HG02798 (cell line): ENCODE measurements around the gene TAMM41.
"Not testable (repeated sequence)": the region's sequence is repeated elsewhere in the genome, so short reads cannot be mapped to it uniquely, and the experiment has no call there.

Experiments used
- ATAC-seq: cut with Tn5 transposase; IDR thresholded peaks from one replicate; pipeline ENCODE4 v1.9.1; 2021; ENCODE audit warnings: mild to moderate bottlenecking; ENCODE audit not compliant: unreplicated experiment, poor library complexity

Gene TAMM41

GRCh38 chr3:11818033-11818432, 28.7 kb downstream of the TAMM41 start:
- ATAC-seq, result no peak

DNA sequence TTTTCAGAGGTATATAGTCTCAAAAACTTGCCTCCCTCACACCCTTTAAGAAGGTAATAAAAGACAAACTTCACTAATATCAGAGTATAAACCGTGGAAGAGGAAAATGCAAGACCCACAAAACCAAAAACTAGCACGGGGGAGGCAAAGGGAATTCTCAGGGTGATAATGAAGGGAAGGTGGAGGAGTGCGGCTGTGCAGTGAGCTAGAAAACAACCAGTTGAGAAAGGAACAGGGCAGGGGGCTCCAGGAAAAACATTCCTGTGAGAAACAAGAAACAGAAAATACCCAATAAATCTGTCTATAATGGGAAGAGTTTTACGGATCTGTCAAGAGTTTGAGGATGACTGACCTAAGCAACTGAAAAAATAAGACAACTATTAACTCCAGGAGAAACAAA, 31.6 kb downstream of the TAMM41 start:
- no peak for ATAC-seq

DNA sequence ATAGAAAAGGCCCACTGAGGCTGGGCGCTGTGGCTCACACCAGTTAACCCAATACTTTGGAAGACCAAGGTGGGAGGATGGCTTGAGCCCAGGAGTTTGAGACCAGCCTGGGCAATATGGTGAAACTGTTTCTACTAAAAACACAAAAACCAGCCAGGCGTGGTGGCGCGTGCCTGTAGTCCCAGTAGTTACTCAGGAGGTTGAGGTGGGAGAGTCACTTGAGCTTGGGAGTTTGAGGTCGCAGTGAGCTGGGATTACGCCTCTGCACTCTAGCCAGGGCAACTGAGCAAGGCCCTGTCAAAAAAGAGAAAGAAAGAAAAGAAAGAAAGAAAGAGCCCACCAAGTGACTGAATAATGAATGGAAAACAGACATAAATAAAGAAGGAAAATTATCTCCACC, 32.0 kb downstream of the TAMM41 start:
- no peak for ATAC-seq

DNA sequence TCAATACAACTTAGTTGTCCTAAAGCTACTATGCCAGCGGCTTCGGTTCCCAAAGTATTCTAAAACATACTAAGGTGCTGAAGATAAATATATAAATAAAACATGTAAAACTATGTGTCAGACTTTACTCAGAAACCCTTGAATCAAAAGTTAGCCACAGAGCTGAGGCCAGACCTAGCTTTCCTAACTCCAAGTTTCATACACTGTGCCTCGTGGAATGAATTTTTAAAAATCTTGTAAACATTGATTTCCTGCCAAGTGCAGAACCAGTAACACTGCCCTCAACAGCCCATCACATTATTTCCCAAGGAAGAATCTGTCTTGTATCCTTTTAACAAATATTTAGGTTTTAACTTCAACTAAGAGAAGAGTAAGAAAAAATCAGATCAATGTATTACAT, 36.4 kb downstream of the TAMM41 start:
- no peak for ATAC-seq

DNA sequence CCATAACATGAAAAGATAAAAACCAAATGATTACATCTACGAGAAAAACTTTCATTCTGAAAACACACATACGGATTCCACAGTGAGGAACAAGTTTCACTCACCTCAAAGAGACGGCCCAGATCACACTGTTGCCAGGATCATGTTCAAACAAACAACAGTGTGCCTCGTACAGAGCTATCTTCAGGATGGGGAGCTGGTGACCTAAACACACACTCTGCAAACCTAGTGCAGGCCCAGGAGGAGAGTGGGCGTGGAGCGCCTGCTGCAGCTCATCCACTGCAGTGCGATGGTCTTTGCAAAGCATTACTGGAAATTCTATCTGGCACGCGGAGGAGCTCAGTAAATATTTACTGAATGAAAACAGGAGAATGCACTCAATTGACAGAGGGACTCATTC, 38.5 kb downstream of the TAMM41 start:
- no peak for ATAC-seq

- no peak for ATAC-seq
Measured at GRCh38 chr3:11807686-11808085, 39.0 kb downstream of the TAMM41 start.

GRCh38 chr3:11805716-11806115, 41.0 kb downstream of the TAMM41 start:
- ATAC-seq, result no peak

DNA sequence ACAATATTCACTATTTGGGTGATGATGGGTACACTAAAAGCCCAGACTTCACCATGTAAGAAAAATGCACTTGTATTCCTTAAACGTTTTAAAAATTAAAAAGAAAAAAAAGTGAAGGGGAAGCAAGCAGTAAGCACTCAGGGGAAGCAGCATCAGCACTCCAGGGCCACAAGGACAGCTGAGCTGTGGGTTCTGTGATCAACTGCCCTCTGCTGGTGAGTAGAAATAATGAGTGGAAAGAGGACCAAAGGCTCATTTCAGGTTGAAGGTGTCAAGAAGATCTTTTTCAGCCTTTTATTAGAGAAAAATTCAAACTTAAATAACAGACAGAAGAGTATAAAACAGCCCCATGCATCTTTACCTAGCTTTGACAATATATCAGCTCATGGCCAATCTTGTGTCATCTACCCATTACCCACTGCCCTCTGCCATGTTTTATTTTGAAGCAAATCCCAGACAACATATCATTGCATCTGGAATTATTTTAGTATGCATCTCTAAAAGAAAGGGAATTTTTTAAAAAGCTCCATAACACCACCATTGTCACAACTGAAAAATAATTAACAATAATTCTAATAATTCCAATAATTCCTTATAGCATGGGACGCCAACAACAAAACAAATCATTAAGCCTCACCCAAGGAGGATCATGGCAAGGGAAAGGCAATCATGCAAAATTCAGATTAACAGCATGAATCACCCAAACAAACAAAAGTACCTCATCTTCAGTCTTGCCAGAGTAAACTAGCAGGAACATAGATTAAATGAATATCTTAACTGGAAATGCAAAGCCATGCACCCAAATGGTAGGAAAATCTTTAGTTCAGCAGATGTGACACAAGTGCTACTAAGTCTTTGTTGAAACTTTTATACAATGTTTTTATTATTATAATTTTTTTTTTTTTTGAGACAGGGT, 42.5 kb downstream of the TAMM41 start:
- ATAC-seq, result peak; percentile 70

DNA sequence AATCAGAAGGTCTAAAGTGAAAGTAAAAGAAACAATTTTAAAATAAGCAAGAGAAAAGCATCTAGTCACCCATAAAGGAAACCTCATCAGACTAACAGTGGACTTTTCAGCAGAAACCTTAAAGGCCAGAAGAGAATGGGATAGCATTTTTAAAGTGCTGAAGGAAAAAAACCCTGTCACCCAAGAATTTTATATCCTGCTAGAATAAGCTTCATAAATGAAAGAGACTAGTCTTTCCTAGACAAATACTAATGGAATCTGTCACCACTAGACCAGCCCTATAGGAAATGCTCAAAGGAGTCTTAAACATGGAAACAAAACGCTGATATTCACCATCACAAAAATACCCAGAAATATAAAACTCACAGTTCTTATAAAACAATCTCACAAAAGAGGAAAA, 46.9 kb downstream of the TAMM41 start:
- no peak for ATAC-seq

DNA sequence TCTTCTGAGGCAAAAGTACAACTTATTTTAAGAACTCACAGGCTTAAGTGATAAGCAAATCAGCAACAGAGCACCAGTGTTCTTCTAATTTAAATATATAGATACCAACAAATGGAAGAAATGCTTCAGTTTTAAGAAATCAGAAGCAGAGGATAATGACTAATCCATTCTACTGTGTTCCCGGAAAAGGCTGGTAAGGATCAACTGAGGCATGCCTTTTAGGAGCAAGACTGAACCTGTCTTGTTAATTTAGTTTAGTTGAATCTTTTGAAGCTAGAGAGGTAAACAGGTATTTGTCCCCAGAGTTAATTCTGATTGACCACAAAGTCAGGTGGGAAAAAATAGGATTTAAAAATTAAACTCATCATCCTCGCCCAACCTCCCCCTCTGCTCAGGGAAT, 51.8 kb downstream of the TAMM41 start:
- no peak for ATAC-seq

DNA sequence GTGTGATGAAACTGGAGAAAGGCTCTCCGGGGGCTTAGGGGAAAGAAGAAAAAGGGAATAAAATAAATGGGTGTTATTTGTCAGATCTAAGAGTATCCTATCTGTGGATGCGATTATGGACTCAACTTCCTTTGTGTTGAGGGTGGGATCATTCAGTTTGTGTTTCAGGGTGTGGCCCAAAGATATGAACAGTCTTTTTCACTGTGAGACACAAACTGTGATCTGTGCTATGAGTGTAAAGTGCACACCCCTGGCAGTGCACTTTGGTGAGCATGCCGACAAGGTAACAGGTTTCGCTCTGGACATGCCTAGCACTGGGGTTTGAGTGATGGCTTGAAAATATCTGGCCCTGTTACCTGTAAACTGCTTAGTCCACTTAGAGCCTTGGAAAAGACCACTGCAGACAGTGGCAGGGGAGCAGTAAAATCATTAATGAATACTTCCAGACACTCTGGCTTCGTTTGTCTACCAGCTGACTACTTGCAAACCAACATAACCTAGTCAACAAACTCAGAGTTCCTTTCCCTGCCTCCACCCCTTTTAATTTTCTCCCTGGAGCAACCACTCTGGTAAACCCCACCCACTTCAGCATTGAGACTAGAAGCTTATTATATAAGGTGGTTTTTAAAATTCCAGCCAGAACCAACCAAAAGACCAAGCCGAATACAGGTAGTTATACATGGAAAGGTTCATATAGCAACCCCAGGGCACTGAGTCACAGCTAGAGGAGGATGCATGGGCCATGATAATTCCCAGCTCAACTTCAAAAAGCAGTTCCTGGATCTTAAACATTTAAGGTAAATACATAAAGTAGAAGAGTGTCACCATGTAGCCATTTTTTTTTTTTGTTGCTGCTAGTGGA, 55.1 kb downstream of the TAMM41 start:
- ATAC-seq, result no peak

GRCh38 chr3:11789412-11789811, 57.3 kb downstream of the TAMM41 start:
- ATAC-seq, result no peak

DNA sequence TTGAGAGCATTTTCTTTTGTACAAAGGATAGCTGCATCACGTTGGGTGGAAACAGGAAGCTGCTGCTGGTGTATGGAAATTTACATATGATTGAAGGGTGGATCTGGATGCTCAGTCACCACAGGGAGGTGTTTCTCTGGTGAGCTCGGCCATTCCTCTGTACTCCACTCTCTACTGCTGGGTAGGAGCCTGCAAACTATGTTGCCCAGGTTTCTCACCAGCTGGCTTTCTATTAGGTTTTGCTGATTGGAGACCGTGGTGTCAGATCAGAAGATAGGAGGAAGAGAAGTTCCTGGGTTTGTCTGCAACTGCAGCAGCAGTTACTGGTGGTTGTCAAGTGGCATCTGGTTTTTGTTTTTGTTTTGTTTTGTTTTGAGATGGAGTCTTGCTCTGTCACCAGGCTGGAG, 61.7 kb downstream of the TAMM41 start:
- ATAC-seq, result no peak

DNA sequence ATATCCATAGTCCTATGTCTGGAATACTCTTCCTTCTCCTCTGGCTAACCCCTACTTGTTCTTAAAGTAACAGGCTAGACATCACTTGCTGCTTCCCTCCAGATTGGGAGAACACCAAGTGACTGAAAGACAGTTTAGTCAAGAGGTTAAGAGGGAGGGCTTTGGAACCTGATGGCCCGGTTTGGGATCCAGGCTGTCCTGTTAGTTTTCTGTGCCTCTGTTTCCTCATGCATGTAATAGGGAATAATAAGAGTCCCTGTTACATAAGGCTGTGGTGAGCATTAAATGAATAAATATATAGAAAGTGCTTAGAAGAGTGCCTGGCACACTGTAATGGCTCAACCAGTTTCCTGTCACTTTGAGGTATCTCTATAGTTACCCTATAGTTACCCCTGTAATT, 66.3 kb downstream of the TAMM41 start:
- no peak for ATAC-seq

GRCh38 chr3:11779626-11780025, 67.1 kb downstream of the TAMM41 start:
- ATAC-seq, result no peak

GRCh38 chr3:11778248-11778647, 68.4 kb downstream of the TAMM41 start:
- no peak for ATAC-seq

DNA sequence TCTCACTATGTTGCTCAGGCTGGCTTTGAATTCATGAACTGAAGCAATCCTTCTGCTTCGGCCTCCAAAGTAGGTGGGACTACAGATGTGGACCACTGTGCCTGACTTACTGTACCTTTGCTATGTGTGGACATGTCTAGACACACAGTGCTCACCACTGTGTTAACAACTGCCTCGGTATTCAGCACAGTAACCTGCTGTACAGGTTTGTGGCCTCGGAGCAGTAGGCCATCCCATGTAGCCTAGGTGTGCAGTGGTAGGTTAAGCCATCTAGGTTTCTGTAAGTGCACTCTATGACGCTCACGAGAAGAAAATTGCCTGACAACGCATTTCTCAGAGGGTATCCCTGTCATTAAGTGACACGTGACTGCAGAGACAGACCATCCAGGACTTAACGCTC, 70.3 kb downstream of the TAMM41 start:
- no peak for ATAC-seq

DNA sequence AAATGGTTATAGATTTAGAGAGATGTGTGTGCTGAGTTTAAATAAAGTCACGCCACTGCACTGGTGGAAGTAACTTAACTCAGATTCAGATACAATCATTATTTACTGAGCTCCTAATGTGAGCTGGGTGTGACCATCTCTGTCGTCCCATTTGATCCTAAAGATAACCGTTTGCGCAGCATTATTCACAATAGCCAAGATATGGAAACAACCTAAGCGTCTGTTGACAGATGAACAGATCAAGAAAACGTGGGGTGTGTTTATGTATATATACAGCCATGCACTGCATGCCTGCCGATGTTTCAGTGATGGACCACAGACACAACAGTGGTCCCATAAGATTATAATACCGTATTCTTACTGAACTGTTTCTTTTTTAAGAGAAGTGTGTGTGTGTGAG, 71.2 kb downstream of the TAMM41 start:
- ATAC-seq, result no peak

GRCh38 chr3:11774296-11774877, 72.3 kb downstream of the TAMM41 start:
- no peak for ATAC-seq

DNA sequence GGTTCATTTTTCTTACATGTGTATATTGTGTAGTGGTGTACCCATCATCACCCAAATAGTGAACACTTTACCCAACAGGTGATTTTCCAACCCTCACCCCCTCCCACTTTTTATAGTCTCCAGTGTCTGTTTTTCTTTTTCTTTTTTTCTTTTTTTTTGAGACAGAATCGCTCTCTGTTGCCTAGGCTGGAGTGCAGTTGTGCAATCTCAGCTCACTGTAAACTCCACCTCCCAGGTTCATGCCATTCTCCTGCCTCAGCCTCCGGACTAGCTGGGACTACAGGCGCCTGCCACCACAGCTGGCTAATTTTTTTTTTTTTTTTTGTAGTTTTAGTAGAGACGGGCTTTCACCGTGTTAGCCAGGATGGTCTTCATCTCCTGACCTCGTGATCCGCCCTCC, 74.8 kb downstream of the TAMM41 start:
- not testable (repeated sequence) for ATAC-seq
